Esophagus squamous epithelium (tissue), 4 donors: ENCODE results near the gene NT5C1A.

Experiments
- CTCF ChIP-seq, 6 experiments: fragments of 450-650 bp in 4 of 6; fragments of 200-600 bp in 2 of 6; sonication (generic) in 2 of 6; IDR thresholded peaks; one replicate each; pipeline ENCODE4 v1.5.1; 2016 to 2019; ENCODE audit warnings: antibody characterized with exemption in 6 of 6, mild to moderate bottlenecking in 4 of 6, moderate library complexity in 4 of 6
- POLR2A ChIP-seq, 4 donors: fragments of 450-650 bp; IDR thresholded peaks; one replicate each; pipeline ENCODE4 v1.6.1; 2017; ENCODE audit warnings: antibody characterized with exemption in 4 of 4, mild to moderate bottlenecking in 4 of 4, moderate library complexity in 3 of 4

GRCh38 chr1:39631361-39632322 lies 40.3 kb downstream of the NT5C1A start:
- TF ChIP-seq CTCF (IDR thresholded peaks at IDR 0.05) (no peak), POLR2A (IDR thresholded peaks at IDR 0.05) (no peak)
